ENCODE measurements around the gene RP9.
A peak's percentile ranks its signal among the peaks of the same experiment; 100 is the strongest.

RP9 gene

GRCh38 chr7:33109005-33109757, at the start of gene RP9:
TSS of gene RP9 (minus strand) at chr7:33109404. CDS start at chr7:33109372, 32 bp downstream.
- DNase-seq, result peak; percentile 58

GRCh38 chr7:33157781-33158180, 48.6 kb upstream of the RP9 start:
- DNase-seq, result no peak

- no peak for DNase-seq
Measured at GRCh38 chr7:33157311-33157710, 48.1 kb upstream of the RP9 start.

- no peak for DNase-seq
Measured at GRCh38 chr7:33156441-33156840, 47.2 kb upstream of the RP9 start.

GRCh38 chr7:33155811-33156210, 46.6 kb upstream of the RP9 start:
- no peak for DNase-seq

- no peak for DNase-seq
Measured at GRCh38 chr7:33152087-33152486, 42.9 kb upstream of the RP9 start.

- no peak for DNase-seq
Measured at GRCh38 chr7:33145156-33145555, 36.0 kb upstream of the RP9 start.

- DNase-seq, result no peak
Measured at GRCh38 chr7:33143996-33144718, 35.0 kb upstream of the RP9 start.

- DNase-seq, result no peak
Measured at GRCh38 chr7:33142585-33142984, 33.4 kb upstream of the RP9 start.

- DNase-seq, result no peak
Measured at GRCh38 chr7:33137103-33137502, 27.9 kb upstream of the RP9 start.

- DNase-seq, result no peak
Measured at GRCh38 chr7:33130184-33130583, 21.0 kb upstream of the RP9 start.

GRCh38 chr7:33129806-33130153, 20.6 kb upstream of the RP9 start:
- no peak for DNase-seq

- peak; percentile 98 for DNase-seq
Measured at GRCh38 chr7:33128990-33129805, 20.0 kb upstream of the RP9 start, which contains the start of gene BBS9. TSS of gene BBS9 (plus strand) at chr7:33129564. CDS start at chr7:33146253, 16,689 bp downstream.

GRCh38 chr7:33128631-33128989, 19.4 kb upstream of the RP9 start:
- no peak for DNase-seq

GRCh38 chr7:33127085-33127484, 17.9 kb upstream of the RP9 start:
- no peak for DNase-seq

- no peak for DNase-seq
Measured at GRCh38 chr7:33118383-33118782, 9.2 kb upstream of the RP9 start.

GRCh38 chr7:33114976-33115375, 5.8 kb upstream of the RP9 start:
- DNase-seq, result no peak

- DNase-seq, result no peak
Measured at GRCh38 chr7:33111614-33112013, 2.4 kb upstream of the RP9 start.

- no peak for DNase-seq
Measured at GRCh38 chr7:33109758-33110238, 594 bp upstream of the RP9 start.

- peak; percentile 24 for DNase-seq
Measured at GRCh38 chr7:33108554-33109004, 625 bp downstream of the RP9 start.

GRCh38 chr7:33107136-33108066, 1.8 kb downstream of the RP9 start:
- DNase-seq, result peak; percentile 19

- no peak for DNase-seq
Measured at GRCh38 chr7:33101906-33102305, 7.3 kb downstream of the RP9 start.

Data from KG1 (cell line).